ENCODE results near the gene CACNA2D4.

GRCh38 chr12:1842183-1842904 is 76.1 kb downstream of the CACNA2D4 start:
- no peak for TF ChIP-seq JUN (IDR thresholded peaks at IDR 0.05; ENCODE audit: borderline replicate concordance, insufficient read depth, insufficient read length, low read depth)
- TF ChIP-seq POLR2AphosphoS5 (IDR thresholded peaks at IDR 0.05; ENCODE audit: insufficient read depth, low read depth, low read length): no peak
- no peak for TF ChIP-seq EZH2 (IDR thresholded peaks at IDR 0.05; ENCODE audit: borderline replicate concordance, low read depth, low read length, severe bottlenecking)

All from endothelial cell of umbilical vein (primary cell).